Renal cortex interstitium (tissue), 15 donors: Measurements from ENCODE around the gene DIP2B. TPM values are rescaled to one million over a fixed set of nuclear protein-coding genes. Genes with fewer than 3 reads are reported as not detected.
A peak's percentile ranks its signal among the peaks of the same experiment; 100 is the strongest.
"Not testable (repeated sequence)": the region's sequence is repeated elsewhere in the genome, so short reads cannot be mapped to it uniquely, and the experiment has no call there.

Source experiments
- DNase-seq, 11 donors: peaks; one replicate each; pipeline ENCODE4 v3.0.0-alpha.2; 2013; ENCODE audit warnings: low read depth in 9 of 11, low spot score in 4 of 11; ENCODE audit errors: extremely low read depth in 1 of 11
- long read RNA-seq, 16 experiments: transcript quantifications; one replicate each; lab custom pipeline, GENCODE V29; 2026
- polyA plus RNA-seq, 3 donors: library from polyadenylated mRNA; unstranded; fragments of 120-200 nt; gene quantifications; one replicate each; pipeline ENCODE4 v1.2.1, GENCODE V29; 2013; ENCODE audit not compliant: insufficient read length in 3 of 3

DIP2B gene, protein sequence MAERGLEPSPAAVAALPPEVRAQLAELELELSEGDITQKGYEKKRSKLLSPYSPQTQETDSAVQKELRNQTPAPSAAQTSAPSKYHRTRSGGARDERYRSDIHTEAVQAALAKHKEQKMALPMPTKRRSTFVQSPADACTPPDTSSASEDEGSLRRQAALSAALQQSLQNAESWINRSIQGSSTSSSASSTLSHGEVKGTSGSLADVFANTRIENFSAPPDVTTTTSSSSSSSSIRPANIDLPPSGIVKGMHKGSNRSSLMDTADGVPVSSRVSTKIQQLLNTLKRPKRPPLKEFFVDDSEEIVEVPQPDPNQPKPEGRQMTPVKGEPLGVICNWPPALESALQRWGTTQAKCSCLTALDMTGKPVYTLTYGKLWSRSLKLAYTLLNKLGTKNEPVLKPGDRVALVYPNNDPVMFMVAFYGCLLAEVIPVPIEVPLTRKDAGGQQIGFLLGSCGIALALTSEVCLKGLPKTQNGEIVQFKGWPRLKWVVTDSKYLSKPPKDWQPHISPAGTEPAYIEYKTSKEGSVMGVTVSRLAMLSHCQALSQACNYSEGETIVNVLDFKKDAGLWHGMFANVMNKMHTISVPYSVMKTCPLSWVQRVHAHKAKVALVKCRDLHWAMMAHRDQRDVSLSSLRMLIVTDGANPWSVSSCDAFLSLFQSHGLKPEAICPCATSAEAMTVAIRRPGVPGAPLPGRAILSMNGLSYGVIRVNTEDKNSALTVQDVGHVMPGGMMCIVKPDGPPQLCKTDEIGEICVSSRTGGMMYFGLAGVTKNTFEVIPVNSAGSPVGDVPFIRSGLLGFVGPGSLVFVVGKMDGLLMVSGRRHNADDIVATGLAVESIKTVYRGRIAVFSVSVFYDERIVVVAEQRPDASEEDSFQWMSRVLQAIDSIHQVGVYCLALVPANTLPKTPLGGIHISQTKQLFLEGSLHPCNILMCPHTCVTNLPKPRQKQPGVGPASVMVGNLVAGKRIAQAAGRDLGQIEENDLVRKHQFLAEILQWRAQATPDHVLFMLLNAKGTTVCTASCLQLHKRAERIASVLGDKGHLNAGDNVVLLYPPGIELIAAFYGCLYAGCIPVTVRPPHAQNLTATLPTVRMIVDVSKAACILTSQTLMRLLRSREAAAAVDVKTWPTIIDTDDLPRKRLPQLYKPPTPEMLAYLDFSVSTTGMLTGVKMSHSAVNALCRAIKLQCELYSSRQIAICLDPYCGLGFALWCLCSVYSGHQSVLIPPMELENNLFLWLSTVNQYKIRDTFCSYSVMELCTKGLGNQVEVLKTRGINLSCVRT (N-terminal part only)
- polyA plus RNA-seq, result 10 to 100 TPM; 23.5 to 25.9 (median 23.9) TPM
- long read RNA-seq, donor 1, partial matches to known transcripts, result 6 of 6 reads
- long read RNA-seq, donor 1, other reads (novel, unspliced or antisense), result 0 of 6 reads
- long read RNA-seq, donor 2, full-length matches to known transcripts, result 2 of 11 reads
- long read RNA-seq, donor 2, partial matches to known transcripts, result 9 of 11 reads
- long read RNA-seq, donor 2, other reads (novel, unspliced or antisense), result 0 of 11 reads
- long read RNA-seq, donor 3, full-length matches to known transcripts, result 3 of 8 reads
- long read RNA-seq, donor 3, partial matches to known transcripts, result 5 of 8 reads
- long read RNA-seq, donor 3, other reads (novel, unspliced or antisense), result 0 of 8 reads
- long read RNA-seq, donor 4, partial matches to known transcripts, result 7 of 7 reads
- long read RNA-seq, donor 4, other reads (novel, unspliced or antisense), result 0 of 7 reads
- long read RNA-seq, donor 5, result 0 reads
- long read RNA-seq, donor 6, full-length matches to known transcripts, result 1 of 6 reads
- long read RNA-seq, donor 6, partial matches to known transcripts, result 5 of 6 reads
- long read RNA-seq, donor 6, other reads (novel, unspliced or antisense), result 0 of 6 reads
- long read RNA-seq, donor 7, full-length matches to known transcripts, result 1 of 1 reads
- long read RNA-seq, donor 7, partial matches to known transcripts, result 0 of 1 reads
- long read RNA-seq, donor 7, other reads (novel, unspliced or antisense), result 0 of 1 reads
- long read RNA-seq, donor 8, full-length matches to known transcripts, result 2 of 11 reads
- long read RNA-seq, donor 8, partial matches to known transcripts, result 9 of 11 reads
- long read RNA-seq, donor 8, other reads (novel, unspliced or antisense), result 0 of 11 reads
- long read RNA-seq, donor 9, partial matches to known transcripts, result 6 of 6 reads
- long read RNA-seq, donor 9, other reads (novel, unspliced or antisense), result 0 of 6 reads
- long read RNA-seq, donor 10, full-length matches to known transcripts, result 1 of 14 reads
- long read RNA-seq, donor 10, partial matches to known transcripts, result 13 of 14 reads
- long read RNA-seq, donor 10, other reads (novel, unspliced or antisense), result 0 of 14 reads
- long read RNA-seq, donor 11, partial matches to known transcripts, result 5 of 6 reads
- long read RNA-seq, donor 11, other reads (novel, unspliced or antisense), result 0 of 6 reads
- long read RNA-seq, donor 12, result 0 reads
- long read RNA-seq, donor 13, result 0 reads
- long read RNA-seq, donor 14, full-length matches to known transcripts, result 2 of 2 reads
- long read RNA-seq, donor 14, partial matches to known transcripts, result 0 of 2 reads
- long read RNA-seq, donor 14, other reads (novel, unspliced or antisense), result 0 of 2 reads
- long read RNA-seq, donor 15, full-length matches to known transcripts, result 1 of 1 reads
- long read RNA-seq, donor 15, partial matches to known transcripts, result 0 of 1 reads
- long read RNA-seq, donor 15, other reads (novel, unspliced or antisense), result 0 of 1 reads
- long read RNA-seq, donor 16, full-length matches to known transcripts, result 5 of 27 reads
- long read RNA-seq, donor 16, partial matches to known transcripts, result 22 of 27 reads
- long read RNA-seq, donor 16, other reads (novel, unspliced or antisense), result 0 of 27 reads

DNA sequence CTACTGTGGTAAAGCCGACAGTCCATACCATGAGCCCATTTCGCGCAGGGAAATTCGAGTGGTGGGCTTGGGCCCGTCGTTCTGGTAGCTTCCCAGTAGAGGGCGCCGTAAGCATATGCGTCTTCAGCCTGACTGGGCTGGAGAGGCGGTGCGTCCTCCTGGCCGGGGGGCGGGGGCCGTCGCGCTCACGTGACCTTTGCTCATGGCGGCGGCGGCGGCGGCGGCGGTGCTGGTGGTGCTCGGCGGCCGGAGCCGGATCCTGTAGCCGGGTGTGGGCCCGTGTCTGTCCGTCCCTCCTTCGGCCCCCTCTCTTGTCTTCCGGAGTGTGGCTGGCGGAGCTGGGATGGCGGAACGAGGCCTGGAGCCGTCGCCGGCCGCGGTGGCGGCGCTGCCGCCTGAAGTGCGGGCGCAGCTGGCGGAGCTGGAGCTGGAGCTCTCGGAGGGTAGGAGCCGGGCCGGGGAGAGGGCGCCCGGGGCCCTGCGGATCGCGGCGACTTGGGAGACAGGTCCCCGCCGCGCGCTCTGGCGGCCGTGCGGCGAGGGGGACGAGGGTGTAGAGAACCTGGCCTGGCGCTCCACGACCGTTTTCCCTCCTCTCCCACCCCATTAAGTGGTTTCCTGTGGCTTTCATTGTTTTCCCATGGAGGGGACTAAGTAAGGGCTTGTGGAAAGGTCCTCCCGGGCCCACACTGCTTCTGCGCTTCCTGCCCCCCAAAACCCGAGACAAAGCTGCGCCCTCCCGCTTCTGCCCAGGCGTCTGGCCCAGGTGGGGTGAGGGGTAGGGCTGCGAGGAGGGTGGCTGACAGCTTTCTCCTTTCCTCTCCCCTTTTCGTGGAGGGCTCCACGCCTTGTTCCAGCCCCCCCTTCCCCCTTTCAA lies at the start of gene DIP2B:
Gene DIP2B (plus strand): TSS at position 188 of the 877 bp plus-strand sequence. CDS start 156 bp downstream, at position 344.
- DNase-seq, result peak; percentile 68 to 92 (median 87)

DNA sequence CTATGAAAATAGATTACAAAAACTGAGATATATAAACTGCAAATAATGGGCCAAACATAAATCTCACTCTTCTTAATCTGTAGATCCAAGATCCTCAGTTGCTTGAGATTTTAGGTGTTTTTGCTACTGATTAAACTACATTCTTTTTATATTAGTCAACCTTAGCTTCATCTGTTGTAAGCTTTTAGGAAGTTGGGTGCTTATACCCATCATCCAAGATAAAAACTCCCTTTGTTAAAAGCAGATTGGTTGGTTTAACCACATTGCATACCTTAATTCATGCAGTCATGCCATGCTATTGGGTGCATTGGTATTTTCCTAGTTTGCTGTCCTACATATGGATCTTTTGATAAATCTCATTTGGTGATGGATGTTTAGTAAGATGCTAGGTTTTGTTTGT lies 46.2 kb upstream of the DIP2B start:
- no peak for DNase-seq

DNA sequence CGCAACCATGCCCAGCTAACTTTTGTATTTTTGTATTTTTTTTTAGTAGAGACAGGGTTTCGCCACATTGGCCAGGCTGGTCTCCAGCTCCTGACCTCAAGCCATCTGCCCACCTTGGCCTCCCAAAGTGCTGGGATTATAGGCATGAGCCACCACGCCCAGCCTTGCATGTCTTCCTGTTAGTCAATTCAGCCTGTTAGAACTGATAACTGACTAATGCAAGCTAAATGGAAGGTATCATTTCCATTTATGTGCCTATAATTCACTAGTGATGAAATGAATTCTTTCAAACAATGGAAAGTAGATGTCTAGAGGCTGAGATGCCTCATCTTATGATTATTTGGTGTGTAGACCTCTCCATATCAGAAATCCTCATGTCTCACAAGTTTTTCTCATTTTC lies 37.3 kb upstream of the DIP2B start:
- DNase-seq, result no peak

DNA sequence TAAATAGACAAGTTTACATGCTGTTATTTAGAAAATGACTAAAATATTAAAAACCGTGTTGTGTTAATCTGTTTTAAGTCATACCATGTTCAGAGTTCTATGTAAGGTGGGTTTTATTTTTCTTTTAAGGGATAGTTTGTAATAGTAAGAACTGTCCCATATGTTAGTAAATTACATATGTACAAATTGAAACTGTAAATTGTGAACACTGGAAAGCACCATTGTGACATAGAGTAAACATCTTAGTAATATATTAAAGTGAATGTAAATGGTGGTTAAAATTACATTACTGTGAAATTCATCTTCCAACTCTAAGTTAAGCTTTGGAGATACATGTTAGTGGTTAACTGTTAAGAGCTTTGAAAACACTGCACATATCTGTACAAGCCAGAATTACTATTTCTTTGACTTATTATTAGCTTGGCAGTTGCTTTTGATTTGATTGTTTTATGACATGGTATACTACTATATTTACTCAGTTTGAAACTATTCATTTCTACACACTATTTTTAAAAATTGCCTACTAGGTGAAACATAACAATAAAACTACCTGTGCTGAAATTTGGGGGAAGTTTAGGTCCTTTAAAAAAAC lies 27.4 kb upstream of the DIP2B start:
- no peak for DNase-seq

DNA sequence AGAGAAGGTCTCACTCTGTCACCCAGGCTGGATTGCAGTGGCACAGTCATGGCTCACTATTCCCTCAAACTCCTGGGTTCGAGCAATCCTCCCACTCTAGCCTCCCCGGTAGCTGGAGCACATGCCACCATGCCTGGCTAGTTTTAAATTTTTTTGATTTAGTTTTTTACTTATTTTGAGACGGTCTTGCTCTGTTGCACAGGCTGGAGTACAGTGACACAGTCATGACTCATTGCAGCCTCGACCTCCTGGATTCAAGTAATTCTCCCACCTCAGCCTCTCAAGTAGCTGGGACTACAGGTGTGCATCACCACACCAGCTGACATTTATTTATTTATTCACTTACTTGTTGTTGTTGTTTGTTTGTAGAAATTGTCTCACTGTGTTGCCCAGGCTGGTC lies 22.2 kb upstream of the DIP2B start:
- DNase-seq, result no peak

DNA sequence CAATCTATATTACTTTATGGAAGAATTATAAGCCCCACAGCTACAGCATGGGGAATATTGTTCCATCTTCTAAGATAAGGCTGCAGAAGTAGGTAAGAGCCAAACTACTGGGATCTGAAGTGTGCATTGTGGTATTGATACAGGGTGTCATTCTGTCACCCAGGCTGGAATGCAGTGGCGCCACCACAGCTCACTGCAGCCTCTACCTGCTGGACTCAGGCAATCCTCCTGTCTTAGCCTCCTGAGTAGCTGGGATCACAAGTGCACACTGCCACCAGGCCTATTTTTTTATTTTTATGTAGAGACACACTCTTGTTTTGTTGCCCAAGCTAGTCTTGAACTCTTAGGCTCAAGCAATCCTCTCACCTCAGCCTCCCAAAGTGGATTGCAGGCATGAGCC lies 21.3 kb upstream of the DIP2B start:
- DNase-seq, result no peak

DNA sequence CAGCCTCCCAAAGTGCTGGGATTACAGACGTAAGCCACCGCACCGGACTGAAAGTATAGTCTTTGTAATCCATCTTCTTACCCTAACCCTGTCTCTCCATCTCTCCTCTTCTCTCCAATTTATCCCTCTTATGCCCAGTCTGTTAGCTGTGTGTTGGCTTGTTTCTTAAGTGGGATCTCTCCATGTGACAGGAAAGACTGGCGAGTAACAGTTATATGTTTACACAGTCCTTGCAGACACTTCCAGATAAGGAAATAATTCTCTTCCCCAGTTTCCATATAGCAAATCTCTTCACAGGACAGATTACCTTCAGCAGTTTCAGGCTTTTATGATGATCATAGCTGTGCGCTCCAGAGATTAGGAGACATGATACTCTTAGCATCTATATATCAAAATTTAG lies 16.0 kb upstream of the DIP2B start:
- no peak for DNase-seq

DNA sequence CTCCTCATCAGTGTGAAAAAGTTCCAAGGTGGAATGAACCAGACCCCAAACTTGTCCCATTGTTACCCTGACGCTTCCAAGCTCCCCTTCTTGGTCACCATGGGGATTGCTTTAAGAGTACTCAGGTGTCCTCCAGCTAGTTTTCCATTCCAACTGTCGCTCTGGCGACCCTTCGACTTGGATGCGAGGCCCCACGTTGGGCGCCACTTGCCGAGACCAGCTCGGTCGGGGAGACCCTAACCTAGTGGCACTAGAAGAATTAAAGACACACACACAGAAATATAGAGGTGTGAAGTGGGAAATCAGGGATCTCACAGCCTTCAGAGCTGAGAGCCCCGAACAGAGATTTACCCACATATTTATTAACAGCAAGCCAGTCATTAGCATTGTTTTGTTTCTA lies 6.7 kb upstream of the DIP2B start:
- not testable (repeated sequence) for DNase-seq

DNA sequence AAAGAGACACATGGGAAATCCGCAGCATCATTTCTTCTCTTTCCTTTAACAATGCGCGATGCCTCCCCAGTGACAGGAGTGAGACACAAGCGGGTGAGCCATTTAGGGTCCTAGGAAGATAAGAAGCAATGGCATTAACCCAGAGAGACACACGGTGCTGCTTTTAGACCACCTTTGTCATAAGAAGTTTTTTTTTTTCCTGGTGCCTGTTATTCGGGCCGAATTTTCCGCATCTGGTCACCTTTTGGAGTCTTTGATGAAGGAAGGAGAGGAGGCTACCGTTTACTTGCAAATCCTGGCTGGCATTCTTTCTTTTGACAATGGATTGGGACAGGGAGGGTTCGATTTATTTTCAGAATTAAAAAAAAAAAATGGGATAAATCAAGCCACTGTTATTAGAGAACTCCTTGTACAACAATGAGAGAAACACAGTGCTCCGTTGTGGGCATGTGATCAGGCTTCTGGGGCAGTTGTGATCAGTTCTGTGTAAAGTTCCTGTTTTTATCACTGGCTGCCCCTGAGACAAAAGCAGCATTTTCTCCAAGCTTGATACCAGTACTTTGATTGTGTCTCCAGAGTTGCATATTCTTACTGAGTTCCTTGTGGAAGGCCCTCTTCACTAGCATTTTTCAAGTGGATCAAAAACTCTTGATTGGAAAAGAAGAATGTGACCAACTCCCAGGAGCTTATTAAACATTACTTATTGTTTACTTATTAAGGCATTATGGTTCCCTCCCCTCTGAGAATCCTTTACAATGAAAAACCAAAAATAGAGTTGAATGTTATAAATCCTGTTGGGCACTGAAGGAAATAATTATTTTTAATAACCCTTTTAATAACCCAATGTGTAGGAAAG lies 1.1 kb downstream of the DIP2B start:
- peak in 2 of 11 donors; percentile 9 to 34 for DNase-seq

DNA sequence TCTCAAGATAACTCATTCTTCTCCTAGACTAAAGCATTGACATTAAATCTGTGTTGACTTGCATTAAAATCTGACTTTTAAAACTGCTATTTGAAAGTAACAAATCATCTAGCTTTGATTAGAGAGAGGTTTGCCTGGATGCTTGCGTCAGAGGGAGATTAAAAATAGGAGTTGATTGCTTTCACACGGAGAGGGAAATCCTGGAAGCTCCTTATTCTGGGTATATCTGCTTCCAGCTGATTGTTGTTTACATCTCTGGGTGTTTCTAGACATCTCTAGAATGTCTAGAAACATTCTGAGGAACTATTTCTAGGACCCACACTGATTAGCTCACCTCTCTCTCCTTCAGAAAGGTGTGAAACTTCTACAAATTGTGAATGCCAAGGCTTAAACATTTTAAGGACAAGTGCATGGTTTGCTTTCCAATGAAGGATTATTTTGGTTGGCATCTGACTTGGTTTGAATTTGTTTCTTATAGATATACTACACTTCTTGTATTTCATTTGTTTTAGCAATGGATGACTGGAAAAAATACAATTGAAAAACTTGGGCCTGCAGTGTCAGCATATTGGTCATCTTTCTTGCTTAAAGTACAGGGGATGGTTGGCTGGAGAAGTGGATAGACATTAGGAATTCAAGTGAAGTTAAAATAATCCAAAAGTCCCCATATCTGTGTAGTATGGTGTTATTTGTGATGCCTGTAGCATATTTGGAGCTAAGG lies 2.1 kb downstream of the DIP2B start:
- no peak for DNase-seq

DNA sequence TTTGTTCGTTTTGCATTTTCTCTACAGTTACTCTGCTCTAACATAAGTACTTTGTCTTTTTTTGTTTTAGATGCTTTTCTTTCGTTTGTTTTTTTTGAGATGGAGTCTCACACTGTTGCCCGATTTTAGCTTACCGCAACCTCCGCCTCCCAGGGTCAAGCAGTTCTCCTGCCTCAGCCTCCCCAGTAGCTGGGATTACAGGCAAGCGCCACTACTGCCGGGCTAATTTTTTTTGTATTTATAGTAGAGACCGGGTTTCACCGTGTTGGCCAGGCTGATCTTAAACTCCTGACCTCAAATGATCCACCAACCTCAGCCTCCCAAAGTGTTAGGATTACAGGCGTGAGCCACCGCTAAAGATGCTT lies 2.7 kb downstream of the DIP2B start:
- no peak for DNase-seq

DNA sequence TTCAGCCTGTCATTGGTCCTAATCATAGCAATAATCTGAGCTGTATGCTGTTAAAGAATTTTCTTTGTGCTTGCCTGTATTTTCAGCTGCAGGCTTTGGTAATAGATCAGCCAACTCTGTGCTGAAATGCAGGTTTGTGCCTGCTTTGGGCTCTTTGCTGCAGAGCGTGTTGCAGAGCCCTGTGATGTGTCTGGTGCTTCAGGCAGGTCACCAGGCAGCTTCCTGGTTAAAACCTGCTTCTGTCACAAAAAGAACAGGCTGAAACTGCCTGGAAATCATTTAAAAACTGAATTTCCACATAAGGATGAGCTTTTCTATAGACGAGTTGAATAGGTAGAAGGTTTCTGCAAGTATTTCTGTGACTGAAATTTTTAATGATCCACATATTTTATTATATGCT lies 3.1 kb downstream of the DIP2B start:
- DNase-seq, result no peak

DNA sequence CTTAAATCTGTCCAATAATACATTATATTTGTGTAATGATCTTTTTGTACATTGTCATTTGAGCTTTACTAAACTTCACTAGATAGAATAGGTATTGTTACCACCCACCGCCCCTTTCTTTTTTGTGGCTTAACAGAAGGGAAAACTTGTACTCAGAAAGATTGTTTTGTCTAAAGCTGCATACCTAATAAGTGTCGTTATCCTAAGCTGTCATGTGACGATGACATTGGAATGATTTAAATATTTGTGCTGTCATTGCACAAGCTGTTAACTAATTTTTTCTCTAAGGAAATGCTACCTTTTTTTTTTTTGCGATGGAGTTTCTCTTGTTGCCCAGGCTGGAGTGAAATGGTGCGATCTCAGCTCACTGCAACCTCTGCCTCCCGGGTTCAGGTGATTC lies 3.6 kb downstream of the DIP2B start:
- no peak for DNase-seq
